Measurements from ENCODE around the gene PIP5K1C.
"Not testable (repeated sequence)": the region's sequence is repeated elsewhere in the genome, so short reads cannot be mapped to it uniquely, and the experiment has no call there.

Gene PIP5K1C

DNA sequence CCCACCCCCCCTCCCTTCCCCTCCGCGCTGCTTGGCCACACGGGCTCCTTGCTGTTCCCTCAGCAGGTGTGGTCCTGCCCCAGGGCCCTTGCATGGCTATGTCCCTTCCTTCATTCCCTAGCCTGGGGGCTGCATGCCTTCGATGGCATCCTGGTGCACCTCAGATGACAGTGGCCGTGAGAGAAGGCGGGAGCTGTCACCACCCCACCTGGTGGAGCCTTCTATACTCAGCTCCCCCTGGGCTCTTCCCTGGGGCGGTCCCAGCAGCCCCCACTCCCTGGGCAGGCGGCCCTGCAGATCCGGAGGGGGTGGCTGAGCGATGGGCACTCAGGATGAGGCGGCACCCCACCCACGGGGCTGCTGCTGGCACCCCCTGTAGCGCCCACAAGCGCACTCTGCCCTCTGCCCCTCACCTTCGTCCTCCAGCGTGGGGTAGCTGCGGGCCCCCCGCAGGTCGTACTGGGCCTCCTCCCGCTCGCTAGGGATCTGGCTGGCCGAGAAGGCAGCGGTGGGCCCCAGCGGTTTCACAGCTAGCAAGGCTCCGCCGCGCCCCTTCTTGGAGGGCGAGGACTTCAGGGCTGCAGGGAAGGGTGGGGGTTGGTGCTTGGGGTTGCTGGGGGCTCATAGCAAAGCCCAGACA lies 56.5 kb downstream of the PIP5K1C start:
- DNase-seq: no peak

DNA sequence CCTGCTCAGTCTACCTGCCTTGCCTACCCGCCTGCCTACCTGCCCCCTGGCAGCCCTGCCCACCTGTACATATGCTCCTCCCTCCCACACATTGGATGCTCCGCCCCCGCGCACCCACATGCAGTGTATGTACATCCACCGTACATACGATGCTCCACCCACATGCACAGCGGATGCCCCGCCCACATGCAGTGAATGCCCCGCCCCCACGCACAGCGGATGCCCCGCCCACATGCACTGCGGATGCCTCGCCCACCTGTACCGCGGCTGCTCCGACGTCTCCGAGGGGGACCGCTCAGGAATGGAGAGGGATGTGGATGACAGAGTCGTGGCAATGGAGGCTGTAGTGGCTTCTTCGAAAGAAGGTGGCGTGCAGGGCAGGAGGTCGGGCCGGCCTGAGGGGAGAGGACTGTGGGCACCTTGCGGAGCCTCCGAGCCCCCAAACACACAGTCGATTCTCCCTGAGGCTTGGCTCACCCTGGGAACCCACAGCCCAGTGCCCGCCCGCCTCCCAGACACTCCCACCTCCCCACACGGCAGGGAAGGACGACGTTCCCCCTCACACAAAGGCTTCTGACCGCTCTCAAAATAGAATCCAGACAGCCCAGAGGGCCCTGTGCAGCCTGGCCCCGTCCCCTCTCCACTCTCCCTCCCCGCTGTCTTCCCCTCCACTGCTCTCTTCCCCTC lies 57.1 kb downstream of the PIP5K1C start:
- DNase-seq: no peak

DNA sequence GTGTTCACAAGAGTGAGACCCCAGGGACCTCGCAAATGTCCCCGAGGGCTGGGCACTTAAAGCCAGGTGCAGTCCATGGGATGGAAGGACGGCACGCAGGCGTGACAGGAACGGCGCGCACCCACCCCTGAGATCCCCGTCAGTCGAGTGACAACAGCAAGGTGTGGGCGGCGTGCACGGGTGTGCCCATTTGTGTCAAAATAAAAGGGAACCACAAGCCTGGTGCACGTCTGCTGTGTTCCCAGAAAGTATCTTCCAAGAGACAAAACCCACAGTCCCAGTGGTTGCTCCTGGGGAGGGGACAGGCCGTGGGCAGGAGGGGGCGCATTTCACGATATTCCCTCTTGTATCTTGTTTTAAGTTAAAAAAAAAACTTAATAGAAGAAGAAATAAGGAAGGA lies 58.0 kb downstream of the PIP5K1C start:
- DNase-seq: no peak

DNA sequence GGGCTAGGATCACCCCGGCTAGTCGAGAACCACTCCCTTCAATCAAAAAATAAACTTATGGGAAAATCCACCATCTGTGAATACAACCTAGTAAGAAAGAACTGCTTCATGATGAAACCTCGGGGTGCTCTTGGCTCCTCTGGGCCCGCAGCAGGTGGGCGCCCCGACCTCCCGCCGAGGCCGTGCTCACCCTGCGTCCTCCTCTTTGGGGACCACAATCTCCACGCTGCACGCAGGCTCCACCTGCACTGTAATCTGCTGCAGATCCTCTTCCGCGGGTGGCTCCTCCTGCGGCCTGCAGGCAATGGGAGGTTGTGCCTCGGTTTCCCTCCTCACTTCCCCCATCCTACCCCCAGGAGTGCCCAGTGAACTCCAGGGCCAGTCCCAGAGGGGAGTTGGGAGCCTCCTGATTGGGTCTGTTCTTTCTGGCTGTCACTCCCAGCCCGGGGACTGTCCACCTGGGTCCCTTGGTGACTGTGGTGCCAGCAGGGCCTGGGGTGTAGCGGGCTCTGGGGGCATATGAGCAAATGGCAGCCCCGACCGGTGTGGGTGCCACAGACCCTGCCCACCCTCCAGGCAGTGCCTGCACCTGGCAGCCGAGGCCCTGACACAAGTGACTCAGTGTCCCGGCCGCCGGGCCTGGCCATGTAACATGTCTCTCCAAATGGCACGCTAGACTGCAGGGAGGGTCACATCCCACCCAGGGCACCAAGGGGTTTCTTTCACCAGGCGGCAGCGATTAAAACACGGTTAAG lies 58.6 kb downstream of the PIP5K1C start:
- DNase-seq: no peak

DNA sequence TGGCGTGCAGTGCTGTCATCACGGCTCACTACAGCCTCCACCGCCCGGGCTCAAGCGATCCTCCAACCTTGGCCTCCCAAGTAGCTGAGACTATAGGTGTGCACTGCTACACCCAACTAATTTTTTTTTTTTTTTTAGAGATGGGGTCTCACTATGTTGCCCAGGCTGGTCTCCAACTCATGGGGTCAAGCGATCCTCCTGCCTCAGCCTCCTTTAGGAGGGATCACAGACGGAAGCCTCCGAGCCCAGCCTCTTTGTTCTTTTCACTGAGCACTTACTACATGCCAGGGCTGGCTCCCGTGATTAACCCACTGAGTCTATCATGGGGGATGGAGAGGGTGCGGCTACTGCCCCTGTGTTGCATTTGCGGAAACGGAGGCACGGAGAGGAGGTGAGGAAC lies 60.8 kb downstream of the PIP5K1C start:
- no peak for DNase-seq

DNA sequence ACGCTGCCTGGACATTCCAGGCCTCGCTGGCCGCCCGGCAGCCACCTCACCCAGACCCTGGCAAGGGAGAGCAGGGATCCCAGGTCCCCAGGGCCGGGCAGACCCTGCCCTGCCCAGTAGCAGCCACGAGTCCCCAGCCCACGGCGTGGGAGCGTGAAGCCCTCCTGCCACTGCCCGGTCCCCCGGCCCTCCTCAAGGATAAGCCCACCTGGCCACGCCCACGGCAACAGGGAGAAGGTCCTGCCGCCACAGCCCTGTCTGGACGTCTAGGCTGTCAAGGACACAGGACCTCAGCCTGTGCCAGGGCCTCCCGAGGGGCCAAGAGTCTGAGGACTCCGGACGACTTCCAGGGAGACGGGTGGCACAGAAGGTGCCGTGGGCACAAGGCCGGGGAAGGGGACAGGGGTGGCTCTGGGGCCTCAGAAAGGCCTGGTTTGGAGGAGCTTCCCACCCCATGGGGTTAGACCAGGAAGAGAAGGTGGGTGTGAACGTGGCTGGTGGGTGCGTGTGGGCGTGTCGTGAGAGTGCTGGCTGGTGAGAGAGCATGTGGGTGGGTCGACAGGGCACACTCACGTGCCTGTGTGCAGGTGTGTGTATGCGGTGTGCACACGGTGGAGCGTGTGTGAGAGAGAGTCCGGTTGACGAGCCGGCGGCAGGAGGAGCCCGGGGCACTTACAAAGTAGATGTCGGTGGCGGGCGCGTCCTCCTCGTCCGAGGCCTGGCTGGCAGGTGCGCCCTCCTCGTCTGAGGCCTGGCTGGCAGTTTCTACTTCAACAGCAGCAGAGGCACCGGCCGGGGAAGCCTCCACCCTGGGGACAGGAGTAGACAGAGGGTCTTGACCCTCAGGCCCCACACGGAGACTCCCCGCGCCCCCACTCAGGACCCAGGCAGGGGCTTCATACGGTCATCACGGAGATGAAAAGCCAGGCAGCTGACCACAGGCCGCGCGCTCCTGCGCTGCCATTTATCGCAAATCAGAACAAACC lies 61.8 kb downstream of the PIP5K1C start:
- DNase-seq: no peak

DNA sequence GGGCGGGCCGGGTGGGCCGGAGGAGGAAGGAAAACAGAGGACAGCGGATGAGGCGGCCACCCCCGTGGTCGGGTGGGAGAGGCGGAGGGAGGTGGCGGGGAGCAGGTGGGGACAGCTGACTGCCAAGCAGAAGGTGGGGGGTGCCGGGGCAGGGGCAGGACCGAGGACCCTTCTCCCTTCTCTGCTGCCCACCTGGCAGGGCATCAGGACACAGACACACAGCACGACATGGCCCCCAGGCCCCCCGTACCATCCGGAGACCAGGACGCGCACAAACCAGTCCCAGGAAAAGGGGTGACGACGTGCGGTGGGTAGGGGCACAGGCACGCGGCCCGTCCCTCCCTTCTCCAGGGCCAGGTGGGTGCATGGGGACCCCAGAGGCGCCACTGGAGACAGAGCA lies 62.6 kb downstream of the PIP5K1C start:
- DNase-seq: no peak

DNA sequence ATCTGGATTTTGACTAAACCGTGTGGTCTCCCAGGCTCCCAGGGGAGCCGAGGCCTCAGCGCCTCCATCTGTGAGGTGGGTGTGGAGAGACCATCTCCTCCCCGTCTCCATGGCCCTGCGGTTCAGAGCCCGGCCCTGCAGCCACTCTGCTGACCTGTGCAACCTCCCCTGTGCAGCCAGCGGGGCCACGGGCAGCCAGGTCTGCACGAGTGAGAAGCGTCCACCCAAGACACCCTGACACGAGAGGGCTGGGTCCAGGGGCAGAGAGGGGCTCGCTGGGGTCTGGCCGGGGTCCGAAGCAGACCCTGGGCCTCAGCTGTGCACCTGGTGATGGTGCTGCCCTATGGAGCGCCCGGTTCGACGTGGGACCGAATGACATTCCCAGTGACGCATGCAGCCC lies 63.3 kb downstream of the PIP5K1C start:
- DNase-seq: no peak

DNA sequence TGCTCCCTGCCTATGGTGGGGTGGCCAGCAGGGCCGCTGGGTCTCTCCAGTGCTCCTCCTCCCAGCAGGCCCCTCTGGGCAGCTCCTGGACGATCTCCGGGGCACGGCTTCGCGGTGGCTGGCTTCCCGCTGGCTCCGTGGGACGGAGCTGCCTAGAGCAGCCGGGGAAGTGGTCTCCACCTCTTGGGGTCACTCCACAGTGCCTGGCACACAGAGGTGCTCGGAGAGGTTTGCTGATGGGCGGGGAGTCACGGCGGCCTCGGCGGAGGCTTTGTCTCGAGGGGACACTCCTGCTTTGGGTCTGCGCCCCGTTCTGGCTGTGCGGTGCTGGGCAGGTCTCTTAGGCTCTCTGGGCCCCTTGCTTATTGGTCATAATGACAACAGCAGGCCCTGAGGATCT lies 63.8 kb downstream of the PIP5K1C start:
- no peak for DNase-seq

DNA sequence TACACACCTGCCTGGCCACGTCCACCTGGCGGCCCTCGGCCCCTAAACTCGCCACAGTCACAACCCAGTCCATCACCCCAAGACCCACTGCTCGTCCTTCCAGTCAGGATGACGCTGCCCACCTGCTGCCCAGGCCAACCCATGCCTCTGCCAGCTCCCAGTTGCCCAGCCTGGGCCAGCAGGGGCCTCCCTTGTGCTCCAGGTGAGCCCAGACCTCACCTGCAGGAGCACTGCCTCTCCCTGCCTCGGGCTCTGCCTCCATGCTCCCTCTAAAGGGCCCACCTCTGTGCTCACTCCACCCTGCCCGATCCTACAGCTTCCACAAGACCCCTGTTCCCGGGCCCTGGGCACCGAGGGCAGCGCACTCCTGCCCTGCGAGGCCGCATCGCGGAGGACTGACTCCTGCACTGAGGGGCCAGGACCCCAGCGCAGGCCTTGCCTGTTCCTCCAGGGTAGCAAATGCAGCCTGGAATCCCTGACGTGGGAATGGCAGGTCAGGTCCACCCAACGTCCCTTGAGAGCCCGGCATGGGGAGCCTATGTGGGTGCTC lies 65.7 kb downstream of the PIP5K1C start:
- no peak for DNase-seq

DNA sequence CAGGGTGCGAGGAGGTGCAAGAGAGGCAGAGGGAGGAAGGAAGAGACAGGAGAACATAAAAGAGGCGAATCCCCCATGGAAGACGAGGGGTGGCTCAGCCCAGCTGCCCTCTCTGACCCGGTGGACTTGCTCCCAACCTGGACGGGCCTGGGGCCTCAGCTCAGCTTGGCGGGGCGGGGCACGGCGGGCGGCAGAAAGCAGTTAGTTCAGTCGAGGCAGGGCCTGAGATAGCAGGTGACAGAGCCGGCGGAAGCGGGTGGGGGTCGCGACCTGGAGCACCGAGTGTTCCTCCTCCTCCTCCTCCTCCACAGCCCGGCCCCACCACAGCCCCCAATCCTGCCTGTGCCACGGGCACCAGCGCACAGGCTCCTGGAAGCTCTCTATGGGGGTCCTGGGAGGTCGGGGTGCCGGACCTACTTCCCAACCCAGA lies 66.7 kb downstream of the PIP5K1C start:
- DNase-seq: no peak

DNA sequence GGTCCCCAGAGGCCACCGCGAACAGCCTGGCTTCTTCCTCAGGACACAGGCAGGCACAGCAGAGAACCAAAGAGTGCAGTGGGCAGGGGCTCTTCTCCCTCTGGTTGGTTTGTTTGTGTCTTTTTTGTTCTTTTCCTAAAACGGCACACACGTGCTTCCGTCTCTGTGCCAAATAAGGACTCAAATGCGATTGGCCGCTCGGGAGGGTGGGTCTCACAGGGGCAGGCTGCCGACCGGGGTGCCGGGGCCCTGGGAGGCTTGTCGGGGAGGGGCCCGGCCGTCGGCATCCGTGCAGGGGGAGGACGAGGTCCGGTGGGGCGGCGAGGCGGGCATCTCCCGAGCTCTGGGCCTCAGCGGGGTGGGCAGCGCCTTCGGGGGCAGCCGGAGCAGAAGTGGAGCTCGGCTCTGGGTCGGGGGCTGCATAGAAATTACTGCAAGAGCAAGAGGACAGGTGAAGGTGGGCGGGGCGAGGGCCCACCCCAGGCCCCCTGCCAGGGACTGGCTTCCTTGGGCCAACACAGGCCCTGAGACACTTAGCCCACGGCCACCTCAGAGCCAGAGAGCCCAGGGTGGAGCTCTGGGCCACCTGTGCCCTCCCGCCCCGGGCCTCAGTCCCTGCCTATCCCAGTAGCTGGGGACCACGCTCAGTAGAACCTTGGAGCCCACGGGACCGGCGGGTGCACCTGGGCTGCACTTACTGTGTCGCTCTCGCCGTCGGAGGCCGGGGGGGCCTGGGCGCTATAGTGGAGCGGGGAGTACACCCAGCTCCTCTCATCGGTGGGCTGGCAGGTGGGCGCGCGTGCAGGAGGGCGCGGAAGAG lies 67.3 kb downstream of the PIP5K1C start:
- no peak for DNase-seq

DNA sequence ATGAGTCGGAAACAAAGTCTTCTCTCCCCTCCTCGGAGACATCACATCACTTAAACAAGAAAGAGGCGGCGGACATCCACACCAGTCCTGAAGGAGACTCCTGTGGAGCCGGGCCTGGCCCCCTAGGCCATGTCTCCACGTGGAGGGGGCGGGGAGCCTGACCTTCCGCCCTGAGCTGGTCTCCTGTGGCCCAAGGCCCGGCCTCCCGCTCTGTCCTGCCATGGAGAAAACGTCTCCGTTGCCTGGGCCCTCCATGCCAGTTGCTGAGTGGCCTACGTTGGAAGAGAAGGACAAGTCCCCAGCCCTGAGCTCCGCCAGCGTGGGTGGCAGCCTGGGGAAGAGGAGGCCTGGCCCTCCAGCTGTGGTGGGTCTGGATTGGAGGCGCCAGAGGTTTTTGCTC lies 68.2 kb downstream of the PIP5K1C start:
- DNase-seq: no peak

DNA sequence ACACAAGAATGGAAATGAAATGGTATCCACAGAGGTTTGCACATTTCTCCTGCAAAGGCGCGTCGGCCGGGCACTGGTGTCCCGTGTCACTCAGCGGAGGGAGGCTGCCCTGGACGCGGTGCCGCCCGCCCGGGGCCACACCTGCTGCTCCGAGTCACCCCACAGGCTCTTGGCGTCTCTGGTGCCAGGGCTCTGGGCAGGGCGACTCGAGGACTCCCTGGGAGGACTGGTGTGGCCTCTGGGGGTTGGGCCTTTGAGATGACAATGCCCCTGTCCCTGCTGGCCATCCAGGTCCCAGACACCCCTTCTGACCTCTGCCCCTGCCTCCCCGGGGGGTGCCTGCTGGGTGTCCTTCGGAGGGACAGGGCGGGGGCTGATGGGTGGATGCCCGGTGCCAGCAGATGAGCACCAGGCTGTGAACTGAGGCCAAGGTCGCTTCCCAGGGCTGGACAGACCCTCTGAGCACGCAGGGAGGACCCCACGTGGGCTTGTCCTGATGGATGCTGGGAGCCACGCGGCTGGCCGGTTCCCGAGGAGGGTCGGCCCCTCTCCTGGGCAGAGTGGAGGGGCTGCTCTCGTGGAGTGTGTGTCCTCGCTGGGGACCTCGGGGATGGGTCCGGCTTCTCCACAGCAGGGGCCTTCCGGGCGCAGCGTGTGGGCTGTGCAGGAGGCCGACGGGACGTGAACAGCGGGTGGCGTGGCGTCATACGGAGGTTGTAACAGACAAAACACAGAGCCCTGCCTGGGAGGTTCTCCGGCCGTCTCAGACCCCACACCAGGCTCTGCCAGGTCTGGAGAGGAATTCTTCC lies 69.0 kb downstream of the PIP5K1C start:
- no peak for DNase-seq

DNA sequence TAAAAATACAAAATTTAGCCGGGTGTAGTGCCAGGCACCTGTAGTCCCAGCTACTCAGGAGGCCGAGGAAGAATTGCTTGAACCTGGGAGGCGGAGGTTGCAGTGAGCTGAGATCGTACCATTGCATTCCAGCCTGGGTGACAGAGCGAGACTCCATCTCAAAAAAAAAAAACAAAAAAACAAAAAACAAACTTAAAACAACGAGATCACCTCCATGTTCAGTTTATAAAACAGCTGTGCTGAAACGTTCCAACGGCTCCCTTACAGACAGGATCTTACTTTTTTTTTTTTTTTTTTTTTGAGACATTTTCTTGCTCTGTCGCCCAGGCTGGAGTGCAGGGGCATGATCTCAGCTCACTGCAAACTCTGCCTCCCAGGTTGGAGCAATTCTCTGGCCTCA lies 71.5 kb downstream of the PIP5K1C start:
- DNase-seq: not testable (repeated sequence)

DNA sequence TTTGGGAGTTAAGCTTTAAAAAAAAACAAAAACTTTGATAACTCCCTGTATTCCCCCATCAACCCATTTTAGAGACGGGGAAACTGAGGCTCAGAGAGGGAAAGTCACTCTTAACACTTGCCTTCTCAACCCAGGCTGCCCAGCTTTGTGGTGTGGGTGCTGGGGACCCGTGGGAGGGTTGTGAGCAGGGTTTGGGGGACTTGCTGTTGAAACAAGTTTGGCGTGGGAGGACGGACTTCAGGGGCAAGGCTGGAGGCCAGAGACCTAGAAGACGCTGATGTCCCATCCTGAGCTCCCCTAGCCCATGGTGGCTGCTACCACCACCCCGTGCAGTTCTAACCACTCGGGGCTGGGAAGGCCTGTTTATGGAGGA lies 72.9 kb downstream of the PIP5K1C start:
- no peak for DNase-seq

DNA sequence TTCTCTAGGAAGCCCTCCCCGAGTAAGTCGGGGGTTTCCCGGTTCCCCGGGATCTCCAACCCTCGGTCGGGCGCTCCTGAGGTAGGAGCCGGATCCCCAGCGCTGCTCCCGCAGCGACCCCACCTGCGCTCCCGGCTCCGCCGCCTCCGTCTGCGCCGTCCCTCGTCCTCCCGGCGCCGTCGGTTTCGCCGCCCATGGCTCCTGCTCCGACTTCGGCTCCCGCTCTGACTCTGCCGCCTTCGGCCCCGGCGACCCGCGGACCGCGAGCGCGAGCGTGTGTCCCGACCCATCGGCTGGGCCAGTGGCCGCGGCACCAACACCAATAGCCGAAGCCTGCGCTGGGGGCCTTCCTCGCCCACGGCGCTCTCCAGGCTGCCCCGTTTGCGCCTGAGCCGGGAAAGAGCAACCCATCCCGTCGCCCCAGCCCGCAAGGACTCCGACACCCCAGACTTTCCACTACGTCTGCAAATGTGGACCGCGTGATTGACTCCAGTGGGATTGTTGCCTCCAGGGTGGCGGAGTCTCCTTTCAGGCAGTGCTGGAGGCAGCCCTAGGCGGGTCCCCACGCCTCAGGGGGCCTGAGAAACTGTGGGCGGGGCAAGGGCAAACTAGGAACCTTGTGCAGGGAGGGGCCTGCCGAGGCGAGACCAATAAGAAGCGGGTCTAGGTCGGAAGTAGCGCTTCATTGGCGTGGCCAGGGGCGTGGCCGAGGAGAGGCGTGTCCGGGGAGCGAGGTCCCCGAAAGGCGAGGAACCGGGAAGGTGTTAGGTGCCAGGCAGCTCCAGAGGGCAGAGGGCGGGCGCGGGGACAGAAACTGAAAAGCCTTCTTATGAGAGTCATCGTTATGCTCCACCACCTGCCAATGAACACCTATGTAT lies 73.6 kb downstream of the PIP5K1C start, which contains the start of gene CACTIN:
Gene CACTIN (minus strand): TSS at position 318 of the 878 bp plus-strand sequence. CDS start 28 bp downstream, at position 290.
- DNase-seq: peak; percentile 98

DNA sequence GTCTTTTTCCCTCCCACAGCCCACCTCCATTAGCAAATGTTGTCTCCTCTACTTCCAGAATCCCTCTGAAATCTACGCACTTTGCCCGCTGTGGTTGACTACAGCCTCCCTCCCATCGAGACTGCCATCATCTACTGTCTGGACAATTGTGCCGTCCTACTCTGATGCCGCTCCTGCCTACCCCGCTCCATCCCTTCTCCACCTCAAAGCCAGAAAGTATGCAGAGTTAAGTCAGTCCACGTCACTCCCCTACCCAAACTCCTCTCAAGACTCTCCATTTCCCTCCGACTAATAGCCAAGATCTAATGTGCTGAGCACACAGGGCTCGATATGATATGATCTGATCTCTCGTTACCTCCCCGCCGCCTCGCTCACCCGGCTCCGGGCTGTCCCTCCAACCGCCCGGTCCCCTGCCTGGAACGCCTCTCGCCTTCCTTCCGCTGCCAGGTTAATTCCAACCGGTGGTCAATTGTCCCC lies 74.2 kb downstream of the PIP5K1C start:
- no peak for DNase-seq

DNA sequence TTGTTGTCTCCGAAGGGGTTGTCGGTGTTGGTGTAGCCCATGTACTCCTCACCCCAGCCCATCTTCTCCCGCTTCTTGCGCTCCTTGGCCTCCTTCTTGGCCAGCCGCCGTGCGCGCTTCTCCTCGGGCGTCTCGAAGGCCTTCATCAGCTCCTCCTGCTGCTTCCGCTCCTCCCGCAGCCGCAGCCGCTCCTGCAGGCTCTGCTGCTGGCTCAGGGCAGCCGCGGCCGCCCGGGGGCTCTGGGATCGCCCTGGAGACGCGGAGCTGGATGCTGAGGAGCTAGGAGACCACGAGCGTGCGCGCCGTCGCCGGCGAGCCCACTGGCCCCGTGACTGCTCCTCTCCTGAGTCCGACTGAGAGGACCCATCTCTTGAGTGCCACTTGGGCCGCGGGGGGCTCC lies 76.6 kb downstream of the PIP5K1C start:
- no peak for DNase-seq

DNA sequence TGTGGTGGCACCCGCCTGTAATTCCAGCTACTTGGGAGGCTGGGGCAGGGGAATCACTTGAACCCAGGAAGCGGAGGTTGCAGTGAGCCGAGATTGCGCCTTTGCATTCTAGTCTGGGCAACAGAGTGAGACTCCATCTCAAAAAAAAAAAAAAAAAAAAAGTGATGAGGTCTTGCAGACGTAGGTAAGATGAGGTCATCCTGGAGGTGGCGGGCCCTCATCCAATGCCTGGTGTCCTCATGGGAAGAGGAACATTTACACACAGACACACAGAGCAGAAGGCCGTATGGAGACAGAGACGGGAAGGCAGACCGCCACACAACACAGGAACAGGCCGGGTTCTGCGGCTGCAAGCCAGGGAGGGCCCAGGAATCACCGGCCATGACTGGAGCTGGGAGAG lies 78.0 kb downstream of the PIP5K1C start:
- DNase-seq: no peak
